Activated CD4-positive, alpha-beta T cell treated with anti-CD3 and anti-CD28 coated beads for 1 hour (primary cell): ENCODE measurements around the gene ADGRB3.
"Not testable (repeated sequence)": the region's sequence is repeated elsewhere in the genome, so short reads cannot be mapped to it uniquely, and the experiment has no call there.

Source experiments
- DNase-seq: peaks from one replicate; pipeline ENCODE4 v3.0.0-alpha.2; 2020

ADGRB3 gene

GRCh38 chr6:69064226-69064625 lies 429.1 kb downstream of the ADGRB3 start:
- no peak for DNase-seq

- no peak for DNase-seq
Measured at GRCh38 chr6:69069881-69070280, 434.8 kb downstream of the ADGRB3 start.

- no peak for DNase-seq
Measured at GRCh38 chr6:69072796-69073195, 437.7 kb downstream of the ADGRB3 start.

DNA sequence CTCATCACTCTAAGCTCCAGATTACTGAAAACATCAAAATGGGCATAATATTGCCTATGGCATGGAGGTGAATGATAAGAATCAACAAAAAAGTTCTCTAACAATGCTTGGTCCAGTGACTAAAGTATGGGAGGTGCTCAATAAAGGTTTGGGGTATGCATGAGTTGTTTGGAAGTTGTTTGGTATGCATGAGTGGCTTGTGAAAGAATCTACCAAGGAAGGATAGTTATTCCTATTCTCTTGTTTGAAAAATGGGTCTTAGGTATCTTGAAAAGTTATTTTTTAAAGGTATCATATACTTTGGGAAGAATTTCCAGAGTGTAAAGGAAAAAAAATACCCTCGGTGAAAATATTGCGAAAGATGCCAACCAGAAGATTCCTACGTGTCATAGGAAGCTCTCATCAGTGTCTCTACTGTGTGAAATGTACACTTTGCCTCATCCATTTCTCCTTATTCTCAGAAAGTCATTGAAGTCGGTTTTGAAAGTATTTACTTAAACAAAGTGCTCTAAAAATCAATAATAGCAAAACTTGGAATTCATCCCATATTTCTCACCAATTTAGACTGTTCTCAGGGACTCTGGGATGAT lies 449.8 kb downstream of the ADGRB3 start:
- no peak for DNase-seq

GRCh38 chr6:69086689-69087088 lies 451.6 kb downstream of the ADGRB3 start:
- no peak for DNase-seq

DNA sequence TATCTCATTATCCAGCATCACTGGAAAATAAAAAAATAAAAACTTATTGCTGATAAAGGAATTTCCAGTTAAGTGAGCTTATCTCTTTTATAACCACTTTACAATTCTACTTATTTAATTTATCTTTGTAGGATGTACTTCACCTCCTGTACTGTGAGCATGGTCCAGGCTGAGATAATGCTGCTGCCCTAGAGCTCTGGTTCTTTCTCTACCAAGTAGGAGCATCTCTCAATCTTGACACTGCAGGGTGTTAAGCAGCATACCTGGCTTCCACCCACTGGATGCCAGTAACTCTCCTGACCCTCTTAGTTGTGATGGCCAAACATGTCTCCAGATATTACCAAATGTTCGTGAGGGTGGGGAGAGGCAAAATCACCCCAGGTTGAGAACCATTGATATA lies 454.5 kb downstream of the ADGRB3 start:
- no peak for DNase-seq

- DNase-seq: no peak
Measured at GRCh38 chr6:69090132-69090531, 455.1 kb downstream of the ADGRB3 start.

GRCh38 chr6:69096681-69097080 lies 461.6 kb downstream of the ADGRB3 start:
- DNase-seq: no peak

DNA sequence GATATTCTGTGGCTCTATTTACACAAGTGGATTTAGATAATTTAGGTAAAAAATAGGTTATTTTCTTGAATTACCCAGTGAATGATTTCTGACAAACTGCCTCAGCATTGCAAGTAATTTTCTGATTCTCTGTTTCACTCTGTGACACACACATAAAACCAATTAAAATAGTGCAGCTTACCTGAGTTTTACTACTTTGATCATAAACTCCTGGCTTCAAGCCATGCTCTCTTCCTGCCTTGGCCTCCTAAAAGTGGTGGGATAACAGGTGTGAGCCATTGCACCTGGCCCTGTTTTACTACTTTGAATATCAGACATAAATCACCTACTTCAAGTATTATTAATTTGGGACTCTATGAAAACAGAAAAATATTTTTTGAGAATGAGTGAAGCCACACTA lies 462.9 kb downstream of the ADGRB3 start:
- DNase-seq: no peak

- DNase-seq: no peak
Measured at GRCh38 chr6:69098910-69099309, 463.8 kb downstream of the ADGRB3 start.

GRCh38 chr6:69100772-69101171 lies 465.7 kb downstream of the ADGRB3 start:
- no peak for DNase-seq

DNA sequence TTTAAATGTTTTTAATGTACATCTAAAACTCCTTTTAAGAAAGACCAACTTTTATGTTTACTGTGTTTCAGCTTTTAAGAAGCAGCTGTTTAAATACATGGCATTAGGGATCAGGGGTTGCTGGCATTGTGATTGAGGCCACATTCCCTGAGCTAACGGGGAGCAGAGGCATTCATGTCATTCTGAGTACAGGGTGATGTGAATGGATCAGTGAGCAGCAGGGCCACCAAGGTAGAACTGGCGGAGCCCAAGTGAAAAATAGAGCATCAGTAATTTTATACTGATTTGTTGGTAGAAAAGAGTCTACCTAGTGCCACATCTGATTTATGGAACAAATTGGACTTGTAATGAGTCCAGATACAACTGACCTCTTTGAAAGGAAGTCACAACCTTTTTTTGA lies 467.3 kb downstream of the ADGRB3 start:
- DNase-seq: no peak

DNA sequence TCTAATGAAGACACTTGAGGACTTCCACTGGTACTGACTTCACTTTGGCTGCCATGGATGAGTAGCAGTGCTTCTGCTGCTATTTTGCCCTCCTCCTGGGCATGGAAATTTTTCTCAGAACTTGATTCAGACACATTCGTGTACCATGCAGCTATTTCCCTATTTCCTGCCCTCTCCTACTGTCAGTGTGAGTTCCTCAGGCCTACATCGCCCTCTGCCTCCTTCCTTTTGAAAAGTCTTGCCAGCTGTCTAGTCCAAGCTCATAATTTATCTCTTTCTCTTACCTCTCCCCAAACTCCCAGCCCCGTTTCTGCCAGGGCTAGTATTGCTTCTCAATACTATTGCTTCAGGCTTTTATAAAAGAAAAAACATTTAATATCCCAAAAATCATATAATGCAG lies 470.2 kb downstream of the ADGRB3 start:
- DNase-seq: no peak

DNA sequence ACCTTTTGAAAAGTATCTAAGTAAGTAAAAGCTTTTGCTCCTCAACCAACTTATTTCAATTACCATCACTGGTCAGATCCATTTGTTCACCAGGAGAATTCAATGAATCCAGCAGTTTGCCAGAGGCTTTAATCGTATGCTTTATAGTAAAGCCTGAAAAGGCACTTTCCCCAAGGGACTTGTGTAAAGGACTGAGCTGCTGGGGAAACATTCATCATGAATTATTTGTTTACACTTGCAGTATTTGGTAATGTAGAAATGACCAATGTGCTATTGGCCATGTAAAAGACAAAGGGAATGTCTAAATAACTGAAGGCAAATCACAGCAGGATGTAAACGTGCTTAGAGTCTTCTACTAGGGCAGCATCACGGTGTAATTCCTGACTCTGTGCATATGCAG lies 471.4 kb downstream of the ADGRB3 start:
- DNase-seq: no peak

GRCh38 chr6:69111301-69111700 lies 476.2 kb downstream of the ADGRB3 start:
- no peak for DNase-seq

- DNase-seq: no peak
Measured at GRCh38 chr6:69116658-69117057, 481.6 kb downstream of the ADGRB3 start.

DNA sequence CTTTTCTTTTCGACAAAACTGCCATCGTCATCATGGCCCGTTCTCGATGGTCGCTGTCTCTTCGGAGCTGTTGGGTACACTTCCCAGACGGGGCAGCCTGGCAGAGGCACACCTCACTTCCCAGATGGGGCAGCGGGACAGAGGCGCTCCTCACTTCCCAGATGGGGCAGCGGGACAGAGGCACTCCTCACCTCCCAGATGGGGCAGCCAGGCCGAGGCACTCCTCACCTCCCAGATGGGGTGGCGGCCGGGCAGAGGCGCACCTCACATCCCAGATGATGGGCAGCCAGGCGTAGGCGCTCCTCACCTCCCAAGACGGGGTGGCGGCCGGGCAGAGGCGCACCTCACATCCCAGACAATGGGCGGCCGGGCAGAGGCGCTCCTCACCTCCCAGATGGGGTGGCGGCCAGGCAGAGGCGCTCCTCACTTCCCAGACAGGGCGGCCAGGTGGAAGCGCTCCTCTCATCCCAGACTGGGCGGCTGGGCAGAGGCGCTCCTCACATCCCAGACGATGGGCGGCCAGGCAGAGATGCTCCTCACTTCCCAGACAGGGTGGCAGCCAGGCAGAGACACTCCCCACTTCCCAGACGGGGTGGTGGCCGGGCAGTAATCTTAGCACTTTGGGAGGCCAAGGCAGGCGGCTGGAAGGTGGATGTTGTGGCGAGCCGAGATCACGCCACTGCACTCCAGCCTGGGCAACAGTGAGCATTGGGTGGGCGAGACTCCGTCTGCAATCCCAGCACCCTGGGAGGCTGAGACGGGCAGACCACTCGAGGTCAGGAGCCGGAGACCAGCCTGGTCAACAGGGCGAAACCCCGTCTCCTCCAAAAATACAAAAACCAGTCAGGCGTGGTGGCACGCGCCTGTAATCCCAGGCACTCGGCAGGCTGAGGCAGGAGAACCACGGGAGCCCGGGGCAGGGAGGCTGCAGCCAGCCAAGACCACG lies 486.7 kb downstream of the ADGRB3 start:
- not testable (repeated sequence) for DNase-seq

GRCh38 chr6:69122407-69122773 lies 487.3 kb downstream of the ADGRB3 start:
- DNase-seq: no peak

- no peak for DNase-seq
Measured at GRCh38 chr6:69128411-69128810, 493.3 kb downstream of the ADGRB3 start.

DNA sequence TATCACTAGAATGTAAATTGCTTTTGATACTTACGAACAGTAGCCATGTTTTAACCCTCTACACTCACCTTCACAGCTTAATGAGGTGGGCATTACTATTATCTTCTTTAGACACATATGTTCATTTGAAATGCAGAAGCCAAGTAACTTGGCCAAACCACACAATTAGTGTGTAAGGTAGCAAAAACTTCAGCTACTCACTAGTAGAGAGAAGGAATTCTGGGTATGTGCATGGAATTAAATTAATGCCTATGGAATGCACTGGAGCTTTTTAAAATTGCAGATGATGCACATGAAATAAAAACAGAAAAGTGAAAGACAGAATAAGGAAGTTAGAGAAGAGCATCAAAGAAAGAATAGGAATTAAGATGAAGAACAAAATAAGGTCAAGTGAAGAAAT lies 494.0 kb downstream of the ADGRB3 start:
- DNase-seq: no peak

DNA sequence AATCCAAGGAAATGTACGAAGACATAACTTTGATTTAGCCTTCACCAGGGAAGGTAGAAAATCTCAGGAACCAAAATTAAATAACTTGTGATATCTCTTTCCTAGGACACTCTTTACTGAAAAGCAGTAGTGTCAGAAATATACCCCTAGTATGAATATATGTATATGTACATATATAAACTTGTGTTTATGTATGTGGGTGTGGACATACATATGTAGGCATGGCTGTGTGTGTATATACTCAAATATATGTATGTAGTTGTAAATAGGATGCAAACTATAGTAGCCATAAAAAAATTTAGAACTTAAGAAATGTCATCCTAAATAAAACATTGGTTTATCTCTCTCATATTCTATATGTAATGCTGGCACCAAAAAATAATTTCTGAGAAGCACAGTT lies 500.8 kb downstream of the ADGRB3 start:
- no peak for DNase-seq

- no peak for DNase-seq
Measured at GRCh38 chr6:69138148-69138547, 503.1 kb downstream of the ADGRB3 start.

DNA sequence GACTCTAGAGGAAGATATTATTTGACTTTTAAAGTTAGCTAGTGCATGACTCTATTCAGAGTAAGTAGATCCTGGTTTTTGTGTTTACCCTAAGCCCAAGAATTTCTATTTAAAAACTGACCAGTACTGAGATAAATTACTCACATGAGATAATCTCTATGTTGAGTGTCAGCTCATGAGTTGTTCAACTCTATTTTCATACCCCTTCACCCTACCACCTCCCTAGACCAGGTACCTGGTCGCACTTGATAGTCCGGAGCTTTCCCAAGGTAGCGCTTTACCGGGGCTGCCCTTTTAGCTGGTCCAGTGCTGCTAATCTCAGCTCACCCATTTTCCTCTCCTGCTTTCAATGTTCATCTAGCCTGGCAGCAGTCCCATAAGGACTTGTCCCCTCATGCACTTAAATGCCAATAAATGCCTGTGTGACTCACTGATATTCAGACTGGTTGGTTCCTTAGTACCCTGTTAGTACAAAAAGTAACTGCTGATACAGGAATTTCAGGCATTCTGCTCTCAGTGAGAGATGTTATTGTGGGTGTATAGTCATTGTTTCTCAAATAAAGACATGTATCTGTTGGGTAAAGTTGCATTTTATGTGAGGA lies 503.9 kb downstream of the ADGRB3 start:
- no peak for DNase-seq

DNA sequence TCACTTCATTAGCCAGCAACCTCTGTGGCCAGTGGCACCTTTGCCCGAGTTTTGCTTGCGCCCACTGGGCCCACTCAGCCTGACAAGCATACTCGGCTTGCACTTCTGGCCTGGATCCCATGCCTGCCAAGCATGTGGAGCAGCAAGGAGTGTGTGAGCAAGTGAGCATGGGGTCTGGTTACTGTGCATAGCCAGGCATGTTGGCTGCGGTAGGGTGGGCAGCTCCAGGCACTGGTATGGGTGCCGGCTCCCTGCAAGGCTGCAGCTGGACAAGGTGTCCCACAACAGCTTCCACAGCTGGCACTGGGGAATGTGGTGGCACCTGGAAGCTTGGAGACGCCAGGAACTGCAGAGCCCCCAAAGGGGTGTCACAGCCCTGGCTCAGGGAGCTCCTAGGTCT lies 510.0 kb downstream of the ADGRB3 start:
- no peak for DNase-seq
